HepG2 (cell line): ENCODE measurements around the gene SPIN1. TPM values are rescaled to one million over a fixed set of nuclear protein-coding genes. Genes with fewer than 3 reads are reported as not detected.
A peak's percentile ranks its signal among the peaks of the same experiment; 100 is the strongest.

ENCODE experiments used
- BATF2 ChIP-seq: sonication (generic); formaldehyde crosslinking; IDR thresholded peaks from 2 replicates; pipeline ENCODE4 v1.8.0; 2022; ENCODE audit warnings: mild to moderate bottlenecking, missing genetic modification reagents, moderate library complexity
- EHMT2 ChIP-seq: fragments of 200-600 bp; sonication (generic); IDR thresholded peaks from 2 replicates; pipeline ENCODE4 v1.7.0; 2017; ENCODE audit warnings: antibody characterized with exemption, low read depth, low read length, borderline replicate concordance
- FOSL1 ChIP-seq: sonication (generic); formaldehyde crosslinking; IDR thresholded peaks from 2 replicates; pipeline ENCODE4 v1.9.0; 2021; ENCODE audit warnings: missing genetic modification reagents, borderline replicate concordance
- GZF1 ChIP-seq: sonication (generic); formaldehyde crosslinking; IDR thresholded peaks from 2 replicates; pipeline ENCODE4 v1.5.1; 2020; ENCODE audit warnings: mild to moderate bottlenecking, missing genetic modification reagents
- MAF1 ChIP-seq: sonication (generic); formaldehyde crosslinking; IDR thresholded peaks from 2 replicates; pipeline ENCODE4 v1.5.0; 2020; ENCODE audit warnings: missing genetic modification reagents, borderline replicate concordance
- MTERF4 ChIP-seq: sonication (generic); formaldehyde crosslinking; IDR thresholded peaks from 2 replicates; pipeline ENCODE4 v1.8.0; 2023; ENCODE audit warnings: mild to moderate bottlenecking, missing genetic modification reagents
- NFKB2 ChIP-seq: sonication (generic); formaldehyde crosslinking; IDR thresholded peaks from 2 replicates; pipeline ENCODE4 v1.4.0; 2020; ENCODE audit warnings: missing genetic modification reagents, borderline replicate concordance
- RXRA ChIP-seq: sonication (generic); formaldehyde crosslinking; IDR thresholded peaks from 2 replicates; pipeline ENCODE4 v1.5.1; 2020; ENCODE audit warnings: missing genetic modification reagents
- YY1 ChIP-seq: IDR thresholded peaks from 2 replicates; pipeline ENCODE4 v1.6.1; 2011; ENCODE audit warnings: low read length, low read depth, moderate library complexity, mild to moderate bottlenecking; ENCODE audit not compliant: insufficient read depth, insufficient replicate concordance
- ZNF687 ChIP-seq: sonication (generic); formaldehyde crosslinking; IDR thresholded peaks from 2 replicates; pipeline ENCODE4 v1.5.1; 2020; ENCODE audit warnings: mild to moderate bottlenecking, missing genetic modification reagents, moderate library complexity
- ZNF883 ChIP-seq: sonication (generic); formaldehyde crosslinking; IDR thresholded peaks from 2 replicates; pipeline ENCODE4 v1.5.1; 2020; ENCODE audit warnings: mild to moderate bottlenecking, missing genetic modification reagents; ENCODE audit errors: not compliant biosample characterization
- polyA plus RNA-seq, 8 experiments: library from polyadenylated mRNA; depleted of rRNA in 3 of 8; stranded (reverse) in 7 of 8; unstranded in 1 of 8; fragments of >200 nt; fragmentation: Illumina TruSeq in 4 of 8; extraction: Trizol in 4 of 8; gene quantifications; 2 replicates each; pipeline versions ENCODE4 v1.2.1 to v1.2.3, GENCODE V29; 2011 to 2016; ENCODE audit warnings: low read depth in 4 of 8, missing spikeins in 1 of 8, mixed read lengths in 1 of 8; ENCODE audit not compliant: insufficient read depth in 1 of 8
- total RNA-seq, 5 experiments: library from RNA; depleted of rRNA; stranded (reverse); fragments of >200 nt; fragmentation: Illumina TruSeq; extraction: Trizol; gene quantifications; 2 replicates each; pipeline ENCODE4 v1.2.3, GENCODE V29; 2016; ENCODE audit warnings: low read depth in 1 of 5
- TF ChIP-seq, protein P1 (sequence below): sonication (generic); formaldehyde crosslinking; IDR thresholded peaks from 2 replicates; pipeline ENCODE4 v1.4.0; 2020; ENCODE audit warnings: missing genetic modification reagents, mild to moderate bottlenecking, borderline replicate concordance
- TF ChIP-seq, protein P2 (sequence below), 2 experiments: fragments of 450-650 bp in 1 of 2; sonication (generic) in 1 of 2; formaldehyde crosslinking; IDR thresholded peaks; 2 replicates each; pipeline versions ENCODE4 v1.5.0 to v1.8.0; 2020 to 2022; ENCODE audit warnings: mild to moderate bottlenecking in 1 of 2, missing genetic modification reagents in 1 of 2
- TF ChIP-seq, protein P3 (sequence below): sonication (generic); formaldehyde crosslinking; IDR thresholded peaks from 2 replicates; pipeline ENCODE4 v1.4.0; 2020; ENCODE audit warnings: missing genetic modification reagents

Gene SPIN1
- total and polyA plus RNA-seq, 2 of the 13 experiments (the other 11 are each of a cell fraction or from before 2014, with no cell fraction given), result 20.0 to 24.3 TPM

- TF ChIP-seq ZNF687 (CRISPR knock-in tag), result no peak
- no peak for TF ChIP-seq MTERF4 (CRISPR knock-in tag)
- TF ChIP-seq FOSL1 (CRISPR knock-in tag), result no peak
- TF ChIP-seq YY1, result peak; percentile 90
- TF ChIP-seq BATF2 (CRISPR knock-in tag), result no peak
- TF ChIP-seq, protein P1, sequence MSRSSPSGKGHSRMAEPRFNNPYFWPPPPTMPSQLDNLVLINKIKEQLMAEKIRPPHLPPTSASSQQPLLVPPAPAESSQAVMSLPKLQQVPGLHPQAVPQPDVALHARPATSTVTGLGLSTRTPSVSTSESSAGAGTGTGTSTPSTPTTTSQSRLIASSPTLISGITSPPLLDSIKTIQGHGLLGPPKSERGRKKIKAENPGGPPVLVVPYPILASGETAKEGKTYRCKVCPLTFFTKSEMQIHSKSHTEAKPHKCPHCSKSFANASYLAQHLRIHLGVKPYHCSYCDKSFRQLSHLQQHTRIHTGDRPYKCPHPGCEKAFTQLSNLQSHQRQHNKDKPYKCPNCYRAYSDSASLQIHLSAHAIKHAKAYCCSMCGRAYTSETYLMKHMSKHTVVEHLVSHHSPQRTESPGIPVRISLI (CRISPR knock-in tag), result no peak
- TF ChIP-seq ZNF883 (CRISPR knock-in tag), result no peak
- TF ChIP-seq, protein P2, sequence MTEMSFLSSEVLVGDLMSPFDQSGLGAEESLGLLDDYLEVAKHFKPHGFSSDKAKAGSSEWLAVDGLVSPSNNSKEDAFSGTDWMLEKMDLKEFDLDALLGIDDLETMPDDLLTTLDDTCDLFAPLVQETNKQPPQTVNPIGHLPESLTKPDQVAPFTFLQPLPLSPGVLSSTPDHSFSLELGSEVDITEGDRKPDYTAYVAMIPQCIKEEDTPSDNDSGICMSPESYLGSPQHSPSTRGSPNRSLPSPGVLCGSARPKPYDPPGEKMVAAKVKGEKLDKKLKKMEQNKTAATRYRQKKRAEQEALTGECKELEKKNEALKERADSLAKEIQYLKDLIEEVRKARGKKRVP (CRISPR knock-in tag; IDR thresholded peaks at IDR 0.05), result no peak
- TF ChIP-seq NFKB2, result no peak
- TF ChIP-seq, protein P3, sequence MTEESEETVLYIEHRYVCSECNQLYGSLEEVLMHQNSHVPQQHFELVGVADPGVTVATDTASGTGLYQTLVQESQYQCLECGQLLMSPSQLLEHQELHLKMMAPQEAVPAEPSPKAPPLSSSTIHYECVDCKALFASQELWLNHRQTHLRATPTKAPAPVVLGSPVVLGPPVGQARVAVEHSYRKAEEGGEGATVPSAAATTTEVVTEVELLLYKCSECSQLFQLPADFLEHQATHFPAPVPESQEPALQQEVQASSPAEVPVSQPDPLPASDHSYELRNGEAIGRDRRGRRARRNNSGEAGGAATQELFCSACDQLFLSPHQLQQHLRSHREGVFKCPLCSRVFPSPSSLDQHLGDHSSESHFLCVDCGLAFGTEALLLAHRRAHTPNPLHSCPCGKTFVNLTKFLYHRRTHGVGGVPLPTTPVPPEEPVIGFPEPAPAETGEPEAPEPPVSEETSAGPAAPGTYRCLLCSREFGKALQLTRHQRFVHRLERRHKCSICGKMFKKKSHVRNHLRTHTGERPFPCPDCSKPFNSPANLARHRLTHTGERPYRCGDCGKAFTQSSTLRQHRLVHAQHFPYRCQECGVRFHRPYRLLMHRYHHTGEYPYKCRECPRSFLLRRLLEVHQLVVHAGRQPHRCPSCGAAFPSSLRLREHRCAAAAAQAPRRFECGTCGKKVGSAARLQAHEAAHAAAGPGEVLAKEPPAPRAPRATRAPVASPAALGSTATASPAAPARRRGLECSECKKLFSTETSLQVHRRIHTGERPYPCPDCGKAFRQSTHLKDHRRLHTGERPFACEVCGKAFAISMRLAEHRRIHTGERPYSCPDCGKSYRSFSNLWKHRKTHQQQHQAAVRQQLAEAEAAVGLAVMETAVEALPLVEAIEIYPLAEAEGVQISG (CRISPR knock-in tag), result peak; percentile 38; the same call in 1 of the 2 replicates
- no peak for TF ChIP-seq GZF1 (CRISPR knock-in tag)
- no peak for TF ChIP-seq MAF1
- no peak for TF ChIP-seq RXRA (CRISPR knock-in tag)
- TF ChIP-seq EHMT2, result no peak
These were observed at the start of gene SPIN1 (continued) for GRCh38 chr9:88388203-88388885.
